Measurements from ENCODE around the gene MT1B. TPM values are rescaled to one million over a fixed set of nuclear protein-coding genes. Genes with fewer than 3 reads are reported as not detected.
A peak's percentile ranks its signal among the peaks of the same experiment; 100 is the strongest.

Gene MT1B
- total and polyA plus RNA-seq, 11 donors: not detected

GRCh38 chr16:56667581-56668571 lies 16.2 kb downstream of the MT1B start, which contains the start of gene MT1G:
Gene MT1G (minus strand): TSS chr16:56668065. CDS start chr16:56667993, 72 bp downstream.
- peak in 3 of 4 donors; percentile 87 to 93 (median 87) for ATAC-seq
- Histone ChIP-seq H3K4me3 (peak within 1 kb of the TSS in 8 of 12 donors; percentile 3 to 39 (median 26)), H3K36me3 (no peaks in the 10 kb centered on the region), H3K4me1 (peaks cover 0 to 27% (median 13%) of the 10 kb centered on the region in 12 donors), H3K27ac (no peak within 1 kb of the TSS), H3K27me3 (peaks cover 15 to 95% (median 51%) of the 10 kb centered on the region in 9 donors), H3K9me3 (no peaks in the 10 kb centered on the region)
- 8 to 14% (median 13%) methylated on average over 43 to 46 of the region's 46 CpGs for WGBS, 4 donors
- TF ChIP-seq POLR2A (IDR thresholded peaks at IDR 0.05) (no peak), CTCF (IDR thresholded peaks at IDR 0.05) (no peak)
- peak; percentile 48 to 84 (median 56) for DNase-seq
- intact Hi-C loops (cut with DNase I): loop anchor here in 2 of 10 donors (2.0 to 5.0 kb wide), 2 partner anchors 25 to 34 kb away; no protein-coding TSS in a partner anchor

- no peak within 1 kb of the TSS for H3K27ac ChIP-seq
- ATAC-seq: no peak
- no peaks in the 10 kb centered on the region for H3K36me3 ChIP-seq
- DNase-seq: no peak
- H3K4me1 ChIP-seq: peaks cover 0 to 22% (median 10%) of the 10 kb centered on the region in 12 donors
- peaks cover 11 to 93% (median 49%) of the 10 kb centered on the region in 9 donors for H3K27me3 ChIP-seq
- WGBS, 4 donors: 15 to 26% (median 17%) methylated on average over 31 to 38 of the region's 38 CpGs
- intact Hi-C loops (cut with DNase I): loop anchor here in 2 of 10 donors (2.0 to 5.0 kb wide), 2 partner anchors 26 to 33 kb away; no protein-coding TSS in a partner anchor
- peak within 1 kb of the TSS in 1 of 12 donors; percentile 13 for H3K4me3 ChIP-seq
- no peaks in the 10 kb centered on the region for H3K9me3 ChIP-seq
- no peak for TF ChIP-seq POLR2A (IDR thresholded peaks at IDR 0.05)
- TF ChIP-seq CTCF (IDR thresholded peaks at IDR 0.05): no peak
Measured at GRCh38 chr16:56669005-56669839, 17.5 kb downstream of the MT1B start, which contains the start of gene MT1H. Gene MT1H (plus strand): TSS chr16:56669814. CDS start chr16:56669885, 71 bp downstream.

GRCh38 chr16:56669840-56670619 lies 18.3 kb downstream of the MT1B start:
- TF ChIP-seq CTCF (IDR thresholded peaks at IDR 0.05) (no peak), POLR2A (IDR thresholded peaks at IDR 0.05) (no peak)
- H3K4me1 ChIP-seq: peaks cover 0 to 22% (median 10%) of the 10 kb centered on the region in 12 donors
- ATAC-seq (no peak), DNase-seq (no peak)
- peaks cover 11 to 88% (median 41%) of the 10 kb centered on the region in 9 donors for H3K27me3 ChIP-seq
- H3K4me3 ChIP-seq: peak overlapping the region in 1 of 12 donors; percentile 13
- H3K36me3 ChIP-seq: no peaks in the 10 kb centered on the region
- no peak overlapping the region for H3K27ac ChIP-seq
- intact Hi-C loops (cut with DNase I): loop anchor here in 2 of 10 donors (2.0 to 5.0 kb wide), 2 partner anchors 27 to 32 kb away; no protein-coding TSS in a partner anchor
- 15 to 31% (median 24%) methylated on average over 19 of the region's 19 CpGs for WGBS, 4 donors
- no peaks in the 10 kb centered on the region for H3K9me3 ChIP-seq

Measured in heart left ventricle (tissue), 16 donors.